T-helper 2 cell treated with Interferon-gamma antibody and Interleukin-4, amounts not matched to agents 5 μg/mL and 100 μg/mL, for 36 hours (primary cell): ENCODE measurements around the gene FOXI1.

Experiments
- DNase-seq: peaks from one replicate; pipeline ENCODE4 v3.0.0; 2021; ENCODE audit warnings: low spot score
- H3K27ac Mint-ChIP-seq: one replicate; pipeline ENCODE4 v1.8.0; 2021; ENCODE audit warnings: mild to moderate bottlenecking, mixed read lengths
- H3K27me3 Mint-ChIP-seq: one replicate; pipeline ENCODE4 v1.8.0; 2021; ENCODE audit warnings: low read depth, mixed read lengths
- H3K36me3 Mint-ChIP-seq: one replicate; pipeline ENCODE4 v1.8.0; 2021; ENCODE audit warnings: low read depth, mixed read lengths
- H3K4me1 Mint-ChIP-seq: one replicate; pipeline ENCODE4 v1.8.0; 2021; ENCODE audit warnings: low read depth, mixed read lengths
- H3K4me3 Mint-ChIP-seq: one replicate; pipeline ENCODE4 v1.8.0; 2022; ENCODE audit warnings: mild to moderate bottlenecking, moderate library complexity, mixed read lengths
- H3K9me3 Mint-ChIP-seq: one replicate; pipeline ENCODE4 v1.8.0; 2021; ENCODE audit warnings: mixed read lengths

The FOXI1 gene

GRCh38 chr5:170105642-170106611 is at the start of gene FOXI1:
Gene FOXI1, plus strand, starts transcription at chr5:170105897. Its CDS starts 61 bp downstream, at chr5:170105958.
- peaks cover 12% of the 10 kb centered on the region for H3K27me3 Mint-ChIP-seq
- H3K36me3 Mint-ChIP-seq: no peaks in the 10 kb centered on the region
- no peak within 1 kb of the TSS for H3K27ac Mint-ChIP-seq
- no peaks in the 10 kb centered on the region for H3K4me1 Mint-ChIP-seq
- DNase-seq: no peak
- no peaks in the 10 kb centered on the region for H3K9me3 Mint-ChIP-seq
- H3K4me3 Mint-ChIP-seq: no peak within 1 kb of the TSS

- DNase-seq: no peak
- no peaks in the 10 kb centered on the region for H3K4me1 Mint-ChIP-seq
- no peak overlapping the region for H3K27ac Mint-ChIP-seq
- H3K4me3 Mint-ChIP-seq: no peak overlapping the region
- H3K27me3 Mint-ChIP-seq: no peaks in the 10 kb centered on the region
- H3K36me3 Mint-ChIP-seq: peaks cover 72% of the 10 kb centered on the region
- peaks cover 9% of the 10 kb centered on the region for H3K9me3 Mint-ChIP-seq
Measured at GRCh38 chr5:170056561-170057267, 49.0 kb upstream of the FOXI1 start.

- H3K36me3 Mint-ChIP-seq: peaks cover 71% of the 10 kb centered on the region
- DNase-seq: no peak
- H3K27me3 Mint-ChIP-seq: no peaks in the 10 kb centered on the region
- no peak overlapping the region for H3K27ac Mint-ChIP-seq
- H3K4me3 Mint-ChIP-seq: no peak overlapping the region
- no peaks in the 10 kb centered on the region for H3K4me1 Mint-ChIP-seq
- peaks cover 9% of the 10 kb centered on the region for H3K9me3 Mint-ChIP-seq
Measured at GRCh38 chr5:170057311-170057710, 48.4 kb upstream of the FOXI1 start.

- Mint-ChIP-seq H3K9me3 (peaks cover 9% of the 10 kb centered on the region), H3K27me3 (no peaks in the 10 kb centered on the region), H3K4me1 (no peaks in the 10 kb centered on the region), H3K4me3 (no peak overlapping the region), H3K27ac (no peak overlapping the region), H3K36me3 (peaks cover 66% of the 10 kb centered on the region)
- no peak for DNase-seq
Measured at GRCh38 chr5:170059221-170059620, 46.5 kb upstream of the FOXI1 start.

GRCh38 chr5:170067152-170067551 is 38.5 kb upstream of the FOXI1 start:
- Mint-ChIP-seq H3K4me1 (no peaks in the 10 kb centered on the region), H3K27me3 (no peaks in the 10 kb centered on the region), H3K36me3 (peaks cover 59% of the 10 kb centered on the region), H3K27ac (no peak overlapping the region), H3K9me3 (no peaks in the 10 kb centered on the region), H3K4me3 (no peak overlapping the region)
- no peak for DNase-seq

GRCh38 chr5:170067574-170068170 is 38.0 kb upstream of the FOXI1 start:
- no peak overlapping the region for H3K27ac Mint-ChIP-seq

GRCh38 chr5:170069512-170069911 is 36.2 kb upstream of the FOXI1 start:
- H3K4me3 Mint-ChIP-seq: no peak overlapping the region
- H3K27me3 Mint-ChIP-seq: no peaks in the 10 kb centered on the region
- no peak for DNase-seq
- peaks cover 52% of the 10 kb centered on the region for H3K36me3 Mint-ChIP-seq
- H3K9me3 Mint-ChIP-seq: no peaks in the 10 kb centered on the region
- H3K4me1 Mint-ChIP-seq: no peaks in the 10 kb centered on the region
- H3K27ac Mint-ChIP-seq: no peak overlapping the region

More at GRCh38 chr5:170067574-170068170, 38.0 kb upstream of the FOXI1 start:
- Mint-ChIP-seq H3K4me1 (no peaks in the 10 kb centered on the region), H3K9me3 (no peaks in the 10 kb centered on the region), H3K36me3 (peaks cover 59% of the 10 kb centered on the region), H3K4me3 (no peak overlapping the region), H3K27me3 (no peaks in the 10 kb centered on the region)
- DNase-seq: no peak

GRCh38 chr5:170070556-170071412 is 34.9 kb upstream of the FOXI1 start:
- no peak for DNase-seq
- no peak overlapping the region for H3K27ac Mint-ChIP-seq
- H3K36me3 Mint-ChIP-seq: peaks cover 56% of the 10 kb centered on the region
- H3K9me3 Mint-ChIP-seq: no peaks in the 10 kb centered on the region
- H3K4me1 Mint-ChIP-seq: no peaks in the 10 kb centered on the region
- no peak overlapping the region for H3K4me3 Mint-ChIP-seq
- H3K27me3 Mint-ChIP-seq: no peaks in the 10 kb centered on the region

- Mint-ChIP-seq H3K36me3 (peaks cover 55% of the 10 kb centered on the region), H3K4me1 (no peaks in the 10 kb centered on the region), H3K9me3 (no peaks in the 10 kb centered on the region), H3K27ac (no peak overlapping the region), H3K27me3 (no peaks in the 10 kb centered on the region), H3K4me3 (no peak overlapping the region)
- DNase-seq: no peak
Measured at GRCh38 chr5:170071748-170072147, 33.9 kb upstream of the FOXI1 start.

GRCh38 chr5:170075696-170076095 is 30.0 kb upstream of the FOXI1 start:
- Mint-ChIP-seq H3K9me3 (no peaks in the 10 kb centered on the region), H3K4me3 (no peak overlapping the region), H3K36me3 (peaks cover 48% of the 10 kb centered on the region), H3K27ac (no peak overlapping the region), H3K27me3 (no peaks in the 10 kb centered on the region), H3K4me1 (no peaks in the 10 kb centered on the region)
- no peak for DNase-seq

- no peak for DNase-seq
- H3K27me3 Mint-ChIP-seq: no peaks in the 10 kb centered on the region
- no peaks in the 10 kb centered on the region for H3K9me3 Mint-ChIP-seq
- H3K27ac Mint-ChIP-seq: no peak overlapping the region
- peaks cover 46% of the 10 kb centered on the region for H3K36me3 Mint-ChIP-seq
- no peaks in the 10 kb centered on the region for H3K4me1 Mint-ChIP-seq
- H3K4me3 Mint-ChIP-seq: no peak overlapping the region
Measured at GRCh38 chr5:170076211-170076610, 29.5 kb upstream of the FOXI1 start.

GRCh38 chr5:170076739-170077138 is 29.0 kb upstream of the FOXI1 start:
- H3K9me3 Mint-ChIP-seq: no peaks in the 10 kb centered on the region
- DNase-seq: no peak
- H3K4me1 Mint-ChIP-seq: no peaks in the 10 kb centered on the region
- no peak overlapping the region for H3K27ac Mint-ChIP-seq
- H3K4me3 Mint-ChIP-seq: no peak overlapping the region
- H3K36me3 Mint-ChIP-seq: peaks cover 43% of the 10 kb centered on the region
- H3K27me3 Mint-ChIP-seq: no peaks in the 10 kb centered on the region

GRCh38 chr5:170077526-170077925 is 28.2 kb upstream of the FOXI1 start:
- no peaks in the 10 kb centered on the region for H3K27me3 Mint-ChIP-seq
- no peaks in the 10 kb centered on the region for H3K9me3 Mint-ChIP-seq
- no peak overlapping the region for H3K27ac Mint-ChIP-seq

More at GRCh38 chr5:170077526-170077925, 28.2 kb upstream of the FOXI1 start:
- no peak for DNase-seq
- H3K4me1 Mint-ChIP-seq: no peaks in the 10 kb centered on the region
- no peak overlapping the region for H3K4me3 Mint-ChIP-seq
- H3K36me3 Mint-ChIP-seq: peaks cover 48% of the 10 kb centered on the region
